Upper lobe of left lung (tissue), 6 donors: Measurements from ENCODE around the gene OR52N1. TPM values are rescaled to one million over a fixed set of nuclear protein-coding genes. Genes with fewer than 3 reads are reported as not detected.
A peak's percentile ranks its signal among the peaks of the same experiment; 100 is the strongest.

Source experiments
- ATAC-seq, 2 donors: fragments of 200-7000 bp; cut with Tn5 transposase; one replicate each; pipeline ENCODE4 v1.9.1; 2022; ENCODE audit warnings: mild to moderate bottlenecking in 2 of 2, moderate library complexity in 2 of 2; ENCODE audit not compliant: low FRiP score in 2 of 2
- DNase-seq, 2 donors: peaks; one replicate each; pipeline ENCODE4 v3.0.0-alpha.2; 2019 to 2020
- H3K27ac ChIP-seq, 4 donors: fragments of 200-600 bp; sonication (generic); one replicate each; pipeline ENCODE4 v1.5.1; 2016 to 2019
- H3K27me3 ChIP-seq, 4 donors: fragments of 200-600 bp; sonication (generic); one replicate each; pipeline ENCODE4 v1.5.1; 2017 to 2019
- H3K36me3 ChIP-seq, 4 donors: fragments of 200-600 bp; sonication (generic); one replicate each; pipeline ENCODE4 v1.5.1; 2016 to 2019
- H3K4me1 ChIP-seq, 4 donors: fragments of 200-600 bp; sonication (generic); one replicate each; pipeline ENCODE4 v1.5.1; 2018 to 2019
- H3K4me3 ChIP-seq, 4 donors: fragments of 200-600 bp; sonication (generic); one replicate each; pipeline ENCODE4 v1.5.1; 2017 to 2019; ENCODE audit warnings: mild to moderate bottlenecking in 2 of 4, moderate library complexity in 1 of 4
- H3K9me3 ChIP-seq, 4 donors: fragments of 200-600 bp; sonication (generic); one replicate each; pipeline ENCODE4 v1.5.1; 2018 to 2019
- EP300 ChIP-seq, 4 donors: sonication (generic); formaldehyde crosslinking; IDR thresholded peaks; one replicate each; pipeline ENCODE4 v1.5.1; 2017; ENCODE audit warnings: antibody characterized with exemption in 4 of 4, control low read depth in 2 of 4
- POLR2A ChIP-seq, 4 donors: fragments of 450-650 bp; IDR thresholded peaks; one replicate each; pipeline ENCODE4 v1.5.1; 2016 to 2017; ENCODE audit warnings: antibody characterized with exemption in 4 of 4, mild to moderate bottlenecking in 2 of 4
- POLR2AphosphoS5 ChIP-seq, 2 donors: sonication (generic); formaldehyde crosslinking; IDR thresholded peaks; one replicate each; pipeline ENCODE4 v1.5.1; 2017; ENCODE audit warnings: antibody characterized with exemption in 2 of 2
- WGBS, 2 donors: methylation state at CpG; one replicate each; pipeline ENCODE4 v1.1.5; 2017 to 2018; 5-methylcytosine and 5-hydroxymethylcytosine counted together
- total RNA-seq, 6 donors: library from RNA; depleted of rRNA in 4 of 6; stranded (reverse); fragments of >200 nt in 4 of 6; gene quantifications; one replicate each; pipeline versions ENCODE4 v1.1.0 to v1.2.1, GENCODE V29; 2016 to 2021
- TF ChIP-seq, protein P1 (sequence below), 6 experiments: fragments of 450-650 bp in 4 of 6; fragments of 200-600 bp in 2 of 6; sonication (generic) in 2 of 6; IDR thresholded peaks; one replicate each; pipeline ENCODE4 v1.5.1; 2016 to 2019; ENCODE audit warnings: antibody characterized with exemption in 6 of 6
- donor health status: DM: no; HTN: no; CAD: no; lungs with moderate emphysema.
- donor health status: DM: no; HTN: yes; CAD: no; lungs with severe emphysema.

The OR52N1 gene
- total RNA-seq, 6 donors from 2014 or later: 0.20 TPM; not detected in 5

DNA sequence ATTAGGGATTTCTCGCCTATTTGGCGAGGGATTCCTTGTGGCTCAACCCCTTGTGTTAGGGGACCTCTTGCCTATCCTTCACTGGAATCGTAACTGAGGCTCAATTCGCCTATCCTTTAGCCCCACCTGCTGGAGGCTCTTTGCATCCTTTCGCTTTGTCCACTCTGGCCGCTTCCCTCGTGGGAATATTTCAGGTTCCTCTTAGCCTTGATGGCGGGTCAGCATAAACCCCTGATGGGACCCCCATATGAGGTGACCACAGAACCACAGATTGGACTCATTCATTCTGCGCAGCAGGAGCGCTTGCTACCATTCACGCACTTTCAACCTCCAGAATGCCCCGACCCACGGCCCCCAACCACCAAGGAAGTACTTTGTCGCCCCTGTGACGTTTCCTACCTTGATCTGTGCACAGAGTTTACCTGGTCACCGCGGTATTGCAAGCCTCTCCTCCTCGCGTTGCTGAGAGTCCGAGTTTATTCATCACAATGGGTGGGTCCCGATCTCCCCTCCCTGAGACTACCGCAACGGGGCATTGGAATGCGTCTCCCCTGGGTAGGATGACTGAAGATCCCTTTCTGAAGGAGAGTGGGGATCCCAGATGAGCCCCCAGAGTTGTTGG, 17.5 kb upstream of the OR52N1 start, which contains the start of gene OR52N2:
OR52N2 (plus strand) TSS at position 425 of the 622 bp plus-strand sequence. CDS start 11,412 bp downstream, outside the sequence.
- Histone ChIP-seq H3K4me3 (peak within 1 kb of the TSS; percentile 44 to 53 (median 49)), H3K27me3 (no peaks in the 10 kb centered on the region), H3K9me3 (peaks cover 0 to 4% (median under 1%) of the 10 kb centered on the region in 4 donors), H3K4me1 (peaks cover 0 to 14% (median 3%) of the 10 kb centered on the region in 4 donors), H3K27ac (no peak within 1 kb of the TSS), H3K36me3 (no peaks in the 10 kb centered on the region)
- peak; percentile 91 to 97 for ATAC-seq
- peak in 1 of 2 donors; percentile 79 for DNase-seq
- 11 to 25% methylated on average over 12 to 24 of the region's 24 CpGs for WGBS, 2 donors
- no peak for TF ChIP-seq POLR2AphosphoS5 (IDR thresholded peaks at IDR 0.05)
- TF ChIP-seq, protein P1, sequence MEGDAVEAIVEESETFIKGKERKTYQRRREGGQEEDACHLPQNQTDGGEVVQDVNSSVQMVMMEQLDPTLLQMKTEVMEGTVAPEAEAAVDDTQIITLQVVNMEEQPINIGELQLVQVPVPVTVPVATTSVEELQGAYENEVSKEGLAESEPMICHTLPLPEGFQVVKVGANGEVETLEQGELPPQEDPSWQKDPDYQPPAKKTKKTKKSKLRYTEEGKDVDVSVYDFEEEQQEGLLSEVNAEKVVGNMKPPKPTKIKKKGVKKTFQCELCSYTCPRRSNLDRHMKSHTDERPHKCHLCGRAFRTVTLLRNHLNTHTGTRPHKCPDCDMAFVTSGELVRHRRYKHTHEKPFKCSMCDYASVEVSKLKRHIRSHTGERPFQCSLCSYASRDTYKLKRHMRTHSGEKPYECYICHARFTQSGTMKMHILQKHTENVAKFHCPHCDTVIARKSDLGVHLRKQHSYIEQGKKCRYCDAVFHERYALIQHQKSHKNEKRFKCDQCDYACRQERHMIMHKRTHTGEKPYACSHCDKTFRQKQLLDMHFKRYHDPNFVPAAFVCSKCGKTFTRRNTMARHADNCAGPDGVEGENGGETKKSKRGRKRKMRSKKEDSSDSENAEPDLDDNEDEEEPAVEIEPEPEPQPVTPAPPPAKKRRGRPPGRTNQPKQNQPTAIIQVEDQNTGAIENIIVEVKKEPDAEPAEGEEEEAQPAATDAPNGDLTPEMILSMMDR (IDR thresholded peaks at IDR 0.05): peak; percentile 80 to 89 (median 84)

DNA sequence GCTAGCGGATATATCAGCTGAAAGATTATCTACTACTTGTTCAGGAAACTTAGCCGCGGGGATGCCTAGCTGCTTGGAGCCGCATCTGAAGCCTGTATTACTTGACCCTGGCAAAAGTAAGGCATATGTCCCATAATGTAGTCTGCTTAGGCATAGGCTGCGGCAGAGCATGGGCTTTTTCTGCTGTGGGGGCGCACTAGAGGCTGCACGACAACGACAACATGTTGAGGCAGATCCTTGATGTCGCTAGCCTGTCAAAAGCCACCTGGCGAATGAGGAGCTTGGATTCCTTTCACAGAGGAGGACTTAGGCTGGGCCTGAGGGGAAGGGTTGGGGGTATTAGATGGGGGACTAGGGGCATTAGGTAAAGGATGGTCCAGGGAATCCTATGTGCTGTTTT, 16.5 kb upstream of the OR52N1 start:
- Histone ChIP-seq H3K36me3 (no peaks in the 10 kb centered on the region), H3K27ac (no peak overlapping the region), H3K4me3 (no peak overlapping the region), H3K27me3 (no peaks in the 10 kb centered on the region), H3K4me1 (peaks cover 0 to 14% (median 3%) of the 10 kb centered on the region in 4 donors), H3K9me3 (peaks cover 0 to 4% (median 2%) of the 10 kb centered on the region in 4 donors)
- TF ChIP-seq EP300 (IDR thresholded peaks at IDR 0.05) (no peak), POLR2AphosphoS5 (IDR thresholded peaks at IDR 0.05) (no peak), POLR2A (IDR thresholded peaks at IDR 0.05) (no peak)
- TF ChIP-seq, protein P1 (IDR thresholded peaks at IDR 0.05): no peak
- DNase-seq (no peak), ATAC-seq (no peak)
- WGBS, 2 donors: 74 to 75% methylated on average over 10 of the region's 10 CpGs

DNA sequence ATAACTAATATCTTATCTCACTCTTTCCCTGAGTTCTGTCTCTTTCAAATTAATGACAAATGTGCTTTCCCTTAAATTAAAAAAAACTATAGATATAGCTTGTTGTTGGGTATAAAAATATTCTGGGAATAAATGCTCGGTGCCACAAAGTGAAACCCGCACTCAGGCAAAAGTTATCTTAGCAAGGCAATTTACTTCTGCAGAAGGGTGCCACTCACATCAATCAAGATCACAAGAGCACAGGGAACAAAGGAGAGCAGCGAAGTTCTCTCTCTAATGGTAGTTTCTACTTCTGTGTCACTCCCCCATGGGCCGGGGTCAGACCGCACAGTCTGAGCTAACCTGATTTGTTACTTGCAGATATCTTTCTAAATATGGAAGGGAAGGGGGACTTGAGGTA, 12.9 kb upstream of the OR52N1 start:
- H3K27ac ChIP-seq: no peak overlapping the region
- 85 to 97% methylated on average over 5 of the region's 5 CpGs for WGBS, 2 donors
- H3K27me3 ChIP-seq: no peaks in the 10 kb centered on the region
- H3K4me1 ChIP-seq: peaks cover 0 to 8% (median 1%) of the 10 kb centered on the region in 4 donors
- TF ChIP-seq, protein P1 (IDR thresholded peaks at IDR 0.05): no peak
- TF ChIP-seq EP300 (IDR thresholded peaks at IDR 0.05) (no peak), POLR2A (IDR thresholded peaks at IDR 0.05) (no peak), POLR2AphosphoS5 (IDR thresholded peaks at IDR 0.05) (no peak)
- ATAC-seq (no peak), DNase-seq (no peak)
- H3K9me3 ChIP-seq: peaks cover 0 to 4% (median 2%) of the 10 kb centered on the region in 4 donors
- no peak overlapping the region for H3K4me3 ChIP-seq
- H3K36me3 ChIP-seq: no peaks in the 10 kb centered on the region

DNA sequence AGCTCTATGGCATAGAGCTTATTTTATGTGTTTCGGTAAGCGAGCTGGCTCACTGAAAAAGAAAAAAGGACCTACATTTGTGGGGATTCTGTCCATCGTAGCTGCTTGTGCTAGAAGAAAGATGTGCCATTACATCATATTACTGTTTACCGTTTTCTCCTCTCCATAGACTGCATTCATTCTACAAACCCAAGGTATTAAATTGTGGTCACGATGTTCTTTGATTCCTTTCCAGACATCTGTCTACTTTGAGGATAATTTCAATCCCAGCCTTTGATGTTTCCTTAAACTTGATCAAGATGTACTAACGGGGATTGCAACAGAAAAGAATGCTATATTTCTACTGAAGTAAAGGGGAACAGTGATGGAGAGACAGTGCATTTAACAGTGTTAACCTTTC, 5.5 kb upstream of the OR52N1 start:
- Histone ChIP-seq H3K4me1 (no peaks in the 10 kb centered on the region), H3K36me3 (no peaks in the 10 kb centered on the region), H3K9me3 (no peaks in the 10 kb centered on the region), H3K4me3 (no peak overlapping the region), H3K27ac (no peak overlapping the region), H3K27me3 (no peaks in the 10 kb centered on the region)
- TF ChIP-seq, protein P1 (IDR thresholded peaks at IDR 0.05): no peak
- TF ChIP-seq POLR2AphosphoS5 (IDR thresholded peaks at IDR 0.05) (no peak), EP300 (IDR thresholded peaks at IDR 0.05) (no peak), POLR2A (IDR thresholded peaks at IDR 0.05) (no peak)
- DNase-seq: no peak
- ATAC-seq: no peak
- WGBS, 2 donors: 88 to 93% methylated on average over 6 of the region's 6 CpGs

DNA sequence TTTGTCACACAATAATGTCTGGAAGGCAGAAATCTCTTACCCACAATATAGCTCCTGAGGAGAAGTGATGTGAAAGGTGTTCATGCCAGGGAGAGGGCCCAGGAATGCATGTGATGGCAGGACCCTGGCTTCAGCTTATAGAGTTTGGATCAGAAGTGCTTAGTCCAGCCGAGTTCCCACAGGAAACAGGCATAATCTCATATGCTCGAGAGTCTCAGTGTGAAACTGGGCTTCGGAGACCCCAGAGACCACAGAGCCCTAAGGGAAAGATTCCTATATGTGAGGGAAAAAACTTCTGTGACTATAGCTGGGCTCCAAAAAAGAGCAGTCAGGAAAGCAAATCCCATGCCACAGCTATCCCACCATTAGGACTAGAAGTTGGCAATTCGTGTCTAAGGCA, 7.8 kb downstream of the OR52N1 start, which contains the start of gene OR52N5:
OR52N5 (minus strand) TSS at position 101 of the 400 bp plus-strand sequence. CDS start 4,721 bp downstream, outside the sequence.
- no peaks in the 10 kb centered on the region for H3K36me3 ChIP-seq
- no peak within 1 kb of the TSS for H3K4me3 ChIP-seq
- no peak within 1 kb of the TSS for H3K27ac ChIP-seq
- TF ChIP-seq EP300 (IDR thresholded peaks at IDR 0.05) (no peak), POLR2A (IDR thresholded peaks at IDR 0.05) (no peak), POLR2AphosphoS5 (IDR thresholded peaks at IDR 0.05) (no peak)
- TF ChIP-seq, protein P1 (IDR thresholded peaks at IDR 0.05): no peak
- no peaks in the 10 kb centered on the region for H3K9me3 ChIP-seq
- no peak for ATAC-seq
- H3K27me3 ChIP-seq: no peaks in the 10 kb centered on the region
- DNase-seq: no peak
- WGBS, 2 donors: 45 to 47% methylated on average over 2 to 4 of the region's 4 CpGs
- no peaks in the 10 kb centered on the region for H3K4me1 ChIP-seq
